NCI-H446 treated with DMSO at 0.1 percent for 48 hours (cell line): ENCODE results near the gene GNAQ.
"Not testable (repeated sequence)": the region's sequence is repeated elsewhere in the genome, so short reads cannot be mapped to it uniquely, and the experiment has no call there.

ENCODE experiments used
- DNase-seq: peaks from one replicate; lab custom pipeline; 2025; lab: John Stamatoyannopoulos, UW

The GNAQ gene

DNA sequence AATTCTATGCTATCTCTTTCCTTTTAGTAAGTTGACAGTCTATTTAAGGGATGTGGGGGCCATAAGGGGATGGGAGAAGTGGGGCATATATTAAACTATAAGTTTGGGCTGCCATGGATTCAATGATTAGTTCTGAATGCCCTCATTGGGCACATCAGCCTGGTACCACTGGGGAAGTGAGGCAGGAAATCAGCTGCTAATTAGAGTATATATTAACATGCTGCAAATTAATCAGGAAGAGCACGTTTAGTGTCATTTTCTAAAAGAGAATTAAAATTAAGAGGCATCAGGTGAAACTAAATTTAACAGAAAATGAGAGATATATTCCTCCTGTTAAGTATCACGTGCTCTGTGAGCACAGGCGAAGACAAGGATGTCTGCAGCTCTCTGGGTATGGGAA is 260.4 kb downstream of the GNAQ start:
- no peak for DNase-seq

DNA sequence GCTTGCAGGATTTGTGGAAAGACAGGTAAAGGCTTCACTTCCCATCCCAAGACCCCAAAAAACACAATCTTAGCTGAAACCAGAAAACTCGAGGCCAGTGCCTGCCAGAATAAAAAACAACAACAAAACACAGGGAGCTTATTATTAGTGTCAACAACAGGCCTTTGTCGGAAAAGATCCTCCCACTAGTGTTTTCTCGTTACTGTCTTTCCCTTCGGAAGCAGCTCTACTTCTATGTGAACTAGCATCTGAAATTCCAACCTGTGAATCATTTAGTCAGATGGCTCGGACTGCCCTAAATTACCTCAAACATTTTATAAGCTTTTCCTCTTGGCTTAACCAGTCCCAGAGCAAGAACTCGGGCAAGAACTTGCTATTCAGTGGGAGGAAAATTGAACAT is 261.3 kb downstream of the GNAQ start:
- no peak for DNase-seq

- DNase-seq: no peak
Measured at GRCh38 chr9:77769246-77769645, 262.4 kb downstream of the GNAQ start.

DNA sequence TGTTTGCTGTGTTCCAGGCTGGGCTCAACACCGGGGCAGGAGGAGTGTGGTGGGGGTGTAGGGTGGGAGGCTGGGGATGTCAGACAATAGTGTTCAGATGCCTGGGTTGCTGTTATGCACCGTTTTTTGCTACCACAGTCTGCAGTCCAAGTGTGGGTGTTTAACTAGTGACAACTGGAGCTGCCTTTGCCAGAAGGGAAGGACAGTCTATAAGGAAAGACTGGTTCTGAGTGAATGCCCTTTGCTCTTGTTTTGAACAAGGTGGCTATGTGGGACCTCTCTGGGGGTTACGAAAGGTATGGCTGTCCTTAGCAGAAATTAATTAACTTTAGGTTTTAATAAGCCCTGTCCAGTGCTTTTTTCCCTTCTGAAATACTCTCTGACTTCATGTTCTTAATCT is 265.0 kb downstream of the GNAQ start:
- DNase-seq: no peak

GRCh38 chr9:77765781-77766259 is 265.8 kb downstream of the GNAQ start:
- DNase-seq: no peak

- no peak for DNase-seq
Measured at GRCh38 chr9:77764894-77765780, 266.5 kb downstream of the GNAQ start.

GRCh38 chr9:77763566-77763965 is 268.0 kb downstream of the GNAQ start:
- DNase-seq: no peak

DNA sequence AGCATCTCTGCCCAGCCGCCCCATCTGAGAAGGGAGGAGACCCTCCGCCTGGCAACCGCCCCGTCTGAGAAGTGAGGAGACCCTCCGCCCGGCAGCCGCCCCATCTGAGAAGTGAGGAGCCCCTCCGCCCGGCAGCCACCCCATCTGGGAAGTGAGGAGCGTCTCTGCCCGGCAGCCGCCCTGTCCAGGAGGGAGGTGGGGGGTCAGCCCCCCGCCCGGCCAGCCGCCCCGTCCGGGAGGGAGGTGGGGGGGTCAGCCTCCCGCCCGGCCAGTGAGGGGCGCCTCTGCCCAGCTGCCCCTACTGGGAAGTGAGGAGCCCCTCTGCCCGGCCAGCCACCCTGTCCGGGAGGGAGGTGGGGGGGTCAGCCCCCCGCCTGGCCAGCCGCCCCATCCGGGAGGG is 270.7 kb downstream of the GNAQ start:
- not testable (repeated sequence) for DNase-seq

GRCh38 chr9:77759391-77759790 is 272.2 kb downstream of the GNAQ start:
- DNase-seq: no peak

- no peak for DNase-seq
Measured at GRCh38 chr9:77756449-77756848, 275.2 kb downstream of the GNAQ start.

- DNase-seq: no peak
Measured at GRCh38 chr9:77753180-77753579, 278.4 kb downstream of the GNAQ start.

GRCh38 chr9:77752554-77752953 is 279.1 kb downstream of the GNAQ start:
- DNase-seq: no peak

DNA sequence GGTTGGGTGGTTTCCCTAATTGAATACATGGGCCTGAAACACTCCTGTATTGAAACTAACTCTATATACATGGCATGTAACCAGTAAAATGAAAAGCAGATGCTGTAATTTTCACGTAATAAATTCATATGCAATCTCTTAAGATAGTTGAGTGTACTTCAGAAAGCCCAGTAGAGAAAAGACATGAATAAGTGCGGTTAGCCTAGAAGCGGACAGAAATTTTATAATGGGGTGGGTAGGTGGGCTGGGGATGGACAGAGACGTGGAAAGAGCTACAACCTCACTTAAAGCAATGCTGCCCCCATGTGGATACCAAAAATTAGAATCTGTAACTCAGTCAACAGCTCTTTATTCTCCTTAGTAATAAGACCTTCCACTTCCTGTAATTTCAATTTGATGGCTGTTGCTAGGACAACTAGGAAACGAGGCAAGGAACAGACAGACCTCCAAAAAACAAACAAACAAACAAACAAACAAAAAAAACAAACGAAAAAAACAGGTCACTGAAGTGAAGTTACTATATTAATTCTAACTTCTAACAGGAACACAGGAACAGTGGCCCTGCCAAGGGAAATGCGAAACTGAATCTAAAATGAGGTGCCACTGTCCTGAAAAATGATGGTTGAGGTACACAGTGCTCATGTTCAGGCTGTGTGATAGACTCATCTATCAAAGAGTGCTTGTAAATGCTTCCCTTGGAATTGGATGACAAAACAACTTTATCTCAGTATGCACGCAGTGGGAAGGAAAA is 280.1 kb downstream of the GNAQ start:
- DNase-seq: no peak

DNA sequence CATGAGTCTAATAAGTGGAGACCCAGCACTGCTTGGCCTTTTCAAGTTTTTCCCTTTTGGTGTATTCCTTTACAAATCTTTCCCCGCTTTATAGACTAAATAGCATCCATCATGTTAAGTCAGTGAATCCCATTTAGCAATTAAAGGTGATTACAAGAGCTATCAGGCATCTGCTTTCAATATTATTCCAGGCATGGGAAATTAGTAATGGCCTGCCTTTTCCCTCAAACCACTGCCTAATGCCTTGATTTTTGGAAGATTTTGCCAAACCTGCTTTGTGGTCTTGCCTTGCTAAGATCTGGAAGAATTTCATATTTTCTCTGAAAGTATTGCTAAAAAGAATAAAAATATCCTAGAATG is 280.6 kb downstream of the GNAQ start:
- no peak for DNase-seq

DNA sequence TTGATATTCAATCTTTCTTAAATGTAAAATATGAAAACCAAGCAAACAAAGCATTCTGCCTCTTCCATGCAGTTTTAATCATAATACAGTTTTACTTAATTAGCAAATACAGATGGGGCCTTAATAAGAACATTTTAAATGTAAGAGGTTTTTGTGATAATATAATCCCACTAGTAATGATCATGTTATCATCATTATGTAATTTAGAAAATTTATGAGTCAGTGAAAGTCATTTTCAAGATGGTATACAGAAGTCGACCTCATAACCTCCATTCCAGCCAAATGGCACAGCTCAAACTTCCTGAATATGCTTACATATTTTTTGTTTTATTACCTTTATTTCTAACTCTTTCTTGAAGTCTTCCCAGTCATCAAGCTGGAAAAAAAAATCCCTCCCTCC is 281.3 kb downstream of the GNAQ start:
- no peak for DNase-seq

DNA sequence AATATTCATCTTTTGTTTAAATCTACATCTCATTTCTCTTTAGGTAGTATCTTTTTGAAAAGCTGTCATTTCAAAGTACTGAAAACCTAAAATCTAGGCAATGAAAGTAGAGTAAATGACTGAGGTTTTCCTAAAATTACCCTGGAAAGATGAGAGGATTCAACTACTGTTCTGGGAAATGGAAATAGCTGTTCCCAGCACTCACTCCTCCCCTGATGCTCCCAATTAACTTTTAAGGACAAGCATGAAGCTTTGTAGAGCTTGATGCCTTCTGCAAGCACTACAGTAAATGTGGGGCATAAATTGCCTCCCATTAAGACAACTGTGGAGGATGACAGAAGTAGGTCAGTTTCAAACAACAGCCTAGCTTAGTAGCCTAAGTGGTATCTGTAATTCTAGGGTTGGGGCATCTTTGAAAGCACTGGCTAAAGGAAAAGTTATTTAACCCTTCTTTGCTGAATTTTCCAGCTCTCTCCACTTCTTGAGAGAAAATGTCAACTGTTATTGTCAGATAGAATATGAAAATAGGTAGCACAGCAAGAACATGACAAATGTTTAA is 283.3 kb downstream of the GNAQ start:
- no peak for DNase-seq

GRCh38 chr9:77747163-77747562 is 284.4 kb downstream of the GNAQ start:
- no peak for DNase-seq

DNA sequence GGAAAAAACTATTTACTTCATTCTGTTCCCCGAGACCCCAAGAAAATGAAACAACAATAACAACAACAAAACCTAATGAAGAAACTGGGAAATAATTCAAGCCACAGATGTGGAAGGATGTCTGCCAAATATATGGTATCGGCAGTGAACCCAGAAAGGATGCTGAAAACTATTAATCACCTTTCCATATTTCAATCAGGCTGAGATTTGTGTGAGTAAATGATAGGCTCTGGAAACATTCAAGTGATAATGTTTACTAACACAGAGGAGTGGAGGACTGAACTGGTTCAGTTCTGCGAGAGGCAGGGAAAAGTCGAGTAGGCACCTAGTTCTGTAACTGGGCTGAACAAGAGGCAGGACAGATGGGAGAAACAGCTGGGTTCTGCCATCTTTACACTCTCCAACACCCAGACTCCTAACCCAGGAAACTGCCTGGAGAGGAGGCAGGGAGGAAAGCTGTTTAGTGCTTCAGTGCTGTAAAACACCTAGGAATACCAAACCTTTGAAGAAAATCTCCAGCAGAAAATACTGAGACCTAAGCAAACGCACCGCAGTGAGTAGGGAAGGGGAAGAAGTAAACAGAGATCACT is 286.7 kb downstream of the GNAQ start:
- no peak for DNase-seq

GRCh38 chr9:77743386-77743785 is 288.2 kb downstream of the GNAQ start:
- DNase-seq: no peak

DNA sequence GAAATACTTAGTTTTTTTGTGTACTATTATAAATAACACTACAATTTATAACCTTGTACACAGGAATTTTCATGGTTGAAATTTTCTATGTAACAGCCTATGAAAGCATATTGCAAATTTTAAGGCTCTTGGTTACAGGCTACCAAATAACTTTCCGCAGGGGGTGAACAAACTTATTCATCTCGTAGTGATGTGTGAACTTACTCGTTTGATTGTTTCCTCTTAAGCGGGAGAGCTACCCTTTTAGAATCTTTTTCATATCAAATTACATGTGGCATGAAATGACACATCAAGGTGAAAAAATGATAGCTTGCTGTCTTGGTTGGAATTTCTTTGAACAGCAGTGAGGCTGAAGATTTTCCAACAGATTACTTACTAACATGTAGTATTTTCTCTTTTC is 292.7 kb downstream of the GNAQ start:
- no peak for DNase-seq

- DNase-seq: no peak
Measured at GRCh38 chr9:77735494-77735893, 296.1 kb downstream of the GNAQ start.

DNA sequence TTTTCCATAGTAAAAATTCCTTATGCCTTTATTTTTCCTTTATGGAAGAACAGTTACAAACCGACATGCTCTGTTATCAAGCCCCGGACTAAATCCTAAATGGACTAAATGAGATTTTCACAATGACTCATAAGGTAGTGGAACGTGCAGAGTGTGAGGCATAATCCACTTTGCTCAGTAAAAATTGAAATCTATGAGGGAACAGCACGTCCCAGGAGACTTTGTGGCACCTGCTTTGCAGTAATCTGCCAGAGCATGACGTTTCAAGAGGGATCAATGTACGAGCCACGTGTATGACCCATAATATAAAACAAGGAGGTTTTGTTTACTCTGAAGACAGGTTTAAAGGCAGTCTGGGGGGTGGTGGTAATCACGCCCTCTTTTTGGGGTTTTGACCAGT is 299.7 kb downstream of the GNAQ start:
- DNase-seq: no peak
